Activated CD4-positive, CD25-positive, alpha-beta regulatory T cell treated with anti-CD3 and anti-CD28 coated beads, Interleukin-2, amount 50 U/mL, for 72 hours (primary cell): ENCODE measurements around the gene NEAT1.
A peak's percentile ranks its signal among the peaks of the same experiment; 100 is the strongest.
"Not testable (repeated sequence)": the region's sequence is repeated elsewhere in the genome, so short reads cannot be mapped to it uniquely, and the experiment has no call there.

Source experiments
- DNase-seq: peaks from one replicate; pipeline ENCODE4 v3.0.0; 2021

Gene NEAT1

GRCh38 chr11:65411681-65412070, 10.9 kb upstream of the NEAT1 start:
- DNase-seq = no peak

- DNase-seq = no peak
Observed at GRCh38 chr11:65412271-65413076, 10.1 kb upstream of the NEAT1 start.

GRCh38 chr11:65413077-65413664, 9.4 kb upstream of the NEAT1 start:
- DNase-seq = not testable (repeated sequence)

GRCh38 chr11:65414776-65415498, 7.7 kb upstream of the NEAT1 start:
- DNase-seq = no peak

GRCh38 chr11:65415499-65416340, 6.9 kb upstream of the NEAT1 start:
- no peak for DNase-seq

GRCh38 chr11:65416341-65416824, 6.2 kb upstream of the NEAT1 start:
- peak; percentile 96 for DNase-seq

- peak; percentile 52 for DNase-seq
Observed at GRCh38 chr11:65416841-65417701, 5.5 kb upstream of the NEAT1 start.

GRCh38 chr11:65417702-65418430, 4.7 kb upstream of the NEAT1 start:
- peak; percentile 70 for DNase-seq

- no peak for DNase-seq
Observed at GRCh38 chr11:65418431-65418680, 4.2 kb upstream of the NEAT1 start.

- DNase-seq = peak; percentile 91
Observed at GRCh38 chr11:65418681-65419459, 3.7 kb upstream of the NEAT1 start.

GRCh38 chr11:65419460-65419771, 3.2 kb upstream of the NEAT1 start:
- DNase-seq = no peak

- DNase-seq = peak; percentile 69
Observed at GRCh38 chr11:65419772-65420481, 2.7 kb upstream of the NEAT1 start.

GRCh38 chr11:65420506-65420905, 2.1 kb upstream of the NEAT1 start:
- no peak for DNase-seq

GRCh38 chr11:65420979-65421793, 1.4 kb upstream of the NEAT1 start:
- DNase-seq = peak; percentile 81

- DNase-seq = peak; percentile 97
Observed at GRCh38 chr11:65421794-65422632, 585 bp upstream of the NEAT1 start.

- DNase-seq = peak; percentile 45
Observed at GRCh38 chr11:65423516-65424204, 1.1 kb downstream of the NEAT1 start.
